GM13976 (cell line): ENCODE results near the gene SLC39A8.

Experiments used
- DNase-seq: peaks from one replicate; pipeline ENCODE4 v3.0.0; 2012; ENCODE audit warnings: low spot score
- CTCF ChIP-seq: IDR thresholded peaks from 2 replicates; pipeline ENCODE4 v1.5.1; 2012; ENCODE audit warnings: borderline replicate concordance, mild to moderate bottlenecking; ENCODE audit not compliant: insufficient read depth; ENCODE audit errors: extremely low read depth, missing control alignments, control extremely low read depth
- in situ Hi-C: fragments of 300-500 bp; cut with MboI; formaldehyde crosslinking; loops from one replicate; pipeline ENCODE4 v1.12.0; 2022; ENCODE audit warnings: low sequenced_read_pairs, mixed read lengths, inconsistent platforms; ENCODE audit not compliant: unreplicated experiment

Gene SLC39A8

GRCh38 chr4:102341201-102341600 lies 4.1 kb downstream of the SLC39A8 start:
- in situ Hi-C loops = no loop called here
- TF ChIP-seq CTCF = no peak
- no peak for DNase-seq

GRCh38 chr4:102339018-102339417 lies 6.3 kb downstream of the SLC39A8 start:
- in situ Hi-C loops = no loop called here
- TF ChIP-seq CTCF = no peak
- DNase-seq = no peak

GRCh38 chr4:102338405-102338804 lies 6.9 kb downstream of the SLC39A8 start:
- no peak for DNase-seq
- in situ Hi-C loops = no loop called here
- TF ChIP-seq CTCF = no peak

- in situ Hi-C loops = no loop called here
- no peak for DNase-seq
- no peak for TF ChIP-seq CTCF
These were observed 9.7 kb downstream of the SLC39A8 start for GRCh38 chr4:102335616-102336015.

GRCh38 chr4:102334624-102335023 lies 10.7 kb downstream of the SLC39A8 start:
- TF ChIP-seq CTCF = no peak
- in situ Hi-C loops = no loop called here

GRCh38 chr4:102333787-102334186 lies 11.5 kb downstream of the SLC39A8 start:
- no peak for DNase-seq
- in situ Hi-C loops = no loop called here

More at GRCh38 chr4:102334624-102335023, 10.7 kb downstream of the SLC39A8 start:
- no peak for DNase-seq

More at GRCh38 chr4:102333787-102334186, 11.5 kb downstream of the SLC39A8 start:
- TF ChIP-seq CTCF = no peak
